ENCODE measurements around the gene PDCD1.

GRCh38 chr2:241896746-241897201 is 38.1 kb upstream of the PDCD1 start:
- TF ChIP-seq EZH2phosphoT487 (IDR thresholded peaks at IDR 0.05; ENCODE audit: low read depth), result no peak
- TF ChIP-seq, protein P1, sequence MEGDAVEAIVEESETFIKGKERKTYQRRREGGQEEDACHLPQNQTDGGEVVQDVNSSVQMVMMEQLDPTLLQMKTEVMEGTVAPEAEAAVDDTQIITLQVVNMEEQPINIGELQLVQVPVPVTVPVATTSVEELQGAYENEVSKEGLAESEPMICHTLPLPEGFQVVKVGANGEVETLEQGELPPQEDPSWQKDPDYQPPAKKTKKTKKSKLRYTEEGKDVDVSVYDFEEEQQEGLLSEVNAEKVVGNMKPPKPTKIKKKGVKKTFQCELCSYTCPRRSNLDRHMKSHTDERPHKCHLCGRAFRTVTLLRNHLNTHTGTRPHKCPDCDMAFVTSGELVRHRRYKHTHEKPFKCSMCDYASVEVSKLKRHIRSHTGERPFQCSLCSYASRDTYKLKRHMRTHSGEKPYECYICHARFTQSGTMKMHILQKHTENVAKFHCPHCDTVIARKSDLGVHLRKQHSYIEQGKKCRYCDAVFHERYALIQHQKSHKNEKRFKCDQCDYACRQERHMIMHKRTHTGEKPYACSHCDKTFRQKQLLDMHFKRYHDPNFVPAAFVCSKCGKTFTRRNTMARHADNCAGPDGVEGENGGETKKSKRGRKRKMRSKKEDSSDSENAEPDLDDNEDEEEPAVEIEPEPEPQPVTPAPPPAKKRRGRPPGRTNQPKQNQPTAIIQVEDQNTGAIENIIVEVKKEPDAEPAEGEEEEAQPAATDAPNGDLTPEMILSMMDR (IDR thresholded peaks at IDR 0.05; ENCODE audit: low read depth, low read length), result no peak
